SK-N-SH (cell line): ENCODE data around the gene ZC3H10. TPM values are rescaled to one million over a fixed set of nuclear protein-coding genes. Genes with fewer than 3 reads are reported as not detected.

ENCODE experiments used
- CTCF ChIA-PET: fragments of 300-600, 350-600 bp; formaldehyde crosslinking; extraction: SDS; loops from one replicate; lab custom pipeline; 2021; lab: Yijun Ruan, JAX
- POLR2A ChIA-PET: fragments of 350-600 bp; sonication (Branson Sonifier 250); formaldehyde crosslinking; extraction: SDS; loops from one replicate; lab custom pipeline; 2020; ENCODE audit warnings: antibody characterized with exemption, inconsistent platforms; lab: Yijun Ruan, JAX
- DNase-seq: peaks from one replicate; pipeline ENCODE4 v3.0.0; 2012
- H2AFZ ChIP-seq: fragments of 200-600 bp; sonication (generic); 2 replicates; pipeline ENCODE4 v1.8.1; 2016; ENCODE audit warnings: antibody characterized with exemption, mild to moderate bottlenecking, low read depth
- H3F3A ChIP-seq: fragments of 200-600 bp; sonication (generic); replicated peaks from 2 replicates; pipeline ENCODE3; 2016; ENCODE audit warnings: antibody characterized with exemption, mild to moderate bottlenecking; ENCODE audit not compliant: insufficient read depth
- H3K27ac ChIP-seq, 2 experiments: fragments of 200-500 bp in 1 of 2; fragments of 200-600 bp in 1 of 2; sonication (Bioruptor generic) in 1 of 2; sonication (generic), shearing (Covaris generic) in 1 of 2; 2 replicates each; pipeline versions ENCODE4 v1.5.1 to v1.6.1; 2014 to 2016; ENCODE audit warnings: low read depth in 2 of 2, inconsistent platforms in 1 of 2, low read length in 1 of 2, mild to moderate bottlenecking in 1 of 2, mixed read lengths in 1 of 2
- H3K27me3 ChIP-seq: fragments of 200-600 bp; sonication (generic), shearing (Covaris generic); 2 replicates; pipeline ENCODE4 v1.6.1; 2016; ENCODE audit warnings: mixed run types; ENCODE audit not compliant: insufficient read depth
- H3K36me3 ChIP-seq, 2 experiments: fragments of 200-500 bp in 1 of 2; fragments of 200-600 bp in 1 of 2; sonication (Bioruptor generic) in 1 of 2; sonication (generic) in 1 of 2; replicated peaks in 1 of 2; 2 replicates each; pipeline versions ENCODE3 to v1.5.1; 2014 to 2016; ENCODE audit warnings: low read length in 1 of 2, mild to moderate bottlenecking in 1 of 2; ENCODE audit not compliant: insufficient read depth in 2 of 2, control insufficient read depth in 1 of 2
- H3K4me1 ChIP-seq, 2 experiments: fragments of 200-500 bp in 1 of 2; fragments of 200-600 bp in 1 of 2; sonication (Bioruptor generic) in 1 of 2; sonication (generic), shearing (Covaris generic) in 1 of 2; 2 replicates each; pipeline versions ENCODE4 v1.5.1 to v1.6.1; 2014 to 2016; ENCODE audit warnings: low read depth in 1 of 2, low read length in 1 of 2, mixed run types in 1 of 2; ENCODE audit not compliant: insufficient read depth in 2 of 2, control insufficient read depth in 1 of 2
- H3K4me2 ChIP-seq: fragments of 200-600 bp; sonication (generic), shearing (Covaris generic); 2 replicates; pipeline ENCODE4 v1.6.1; 2017; ENCODE audit warnings: mixed run types
- H3K4me3 ChIP-seq, 2 experiments: fragments of 200-500 bp in 1 of 2; fragments of 200-600 bp in 1 of 2; sonication (Bioruptor generic) in 1 of 2; sonication (generic), shearing (Covaris generic) in 1 of 2; 2 replicates each; pipeline versions ENCODE4 v1.5.1 to v1.8.1; 2014 to 2016; ENCODE audit warnings: low read depth in 2 of 2, inconsistent platforms in 1 of 2, low read length in 1 of 2, mild to moderate bottlenecking in 1 of 2, mixed read lengths in 1 of 2, moderate library complexity in 1 of 2
- H3K79me2 ChIP-seq: fragments of 200-600 bp; sonication (generic); 2 replicates; pipeline ENCODE4 v1.8.1; 2017; ENCODE audit warnings: mild to moderate bottlenecking; ENCODE audit not compliant: insufficient read depth
- H3K9ac ChIP-seq: fragments of 200-600 bp; sonication (generic); 2 replicates; pipeline ENCODE4 v1.6.1; 2017; ENCODE audit warnings: mixed run types
- H3K9me2 ChIP-seq: fragments of 200-600 bp; sonication (generic); 2 replicates; pipeline ENCODE4 v1.6.1; 2017; ENCODE audit warnings: mixed run types
- H3K9me3 ChIP-seq: fragments of 200-600 bp; sonication (generic); 2 replicates; pipeline ENCODE4 v1.6.1; 2017; ENCODE audit warnings: mixed run types, mild to moderate bottlenecking, moderate library complexity
- H4K20me1 ChIP-seq: fragments of 200-600 bp; sonication (generic); 2 replicates; pipeline ENCODE4 v1.6.1; 2017; ENCODE audit warnings: mild to moderate bottlenecking, mixed run types; ENCODE audit not compliant: insufficient read depth
- CTCF ChIP-seq: fragments of 200-600 bp; sonication (generic); IDR thresholded peaks from 2 replicates; pipeline ENCODE4 v1.6.1; 2017; ENCODE audit warnings: antibody characterized with exemption, mild to moderate bottlenecking, moderate library complexity
- ELF1 ChIP-seq: IDR thresholded peaks from 2 replicates; pipeline ENCODE4 v1.4.0; 2012
- FOSL2 ChIP-seq: IDR thresholded peaks from 2 replicates; pipeline ENCODE4 v1.4.0; 2012; ENCODE audit warnings: low read depth, mild to moderate bottlenecking, moderate library complexity, borderline replicate concordance
- FOXJ3 ChIP-seq: sonication (generic); formaldehyde crosslinking; IDR thresholded peaks from 2 replicates; pipeline ENCODE4 v1.5.1; 2020; ENCODE audit warnings: mild to moderate bottlenecking, missing genetic modification reagents
- FOXM1 ChIP-seq: IDR thresholded peaks from 2 replicates; pipeline ENCODE4 v1.4.0; 2012; ENCODE audit warnings: low read depth, mild to moderate bottlenecking
- GABPA ChIP-seq: IDR thresholded peaks from 2 replicates; pipeline ENCODE4 v1.4.0; 2012; ENCODE audit warnings: low read depth, mild to moderate bottlenecking
- GATA2 ChIP-seq: sonication (generic); formaldehyde crosslinking; IDR thresholded peaks from 2 replicates; pipeline ENCODE4 v1.5.0; 2020; ENCODE audit warnings: mild to moderate bottlenecking, missing genetic modification reagents
- JUND ChIP-seq: IDR thresholded peaks from 2 replicates; pipeline ENCODE4 v1.4.0; 2012
- MAX ChIP-seq: IDR thresholded peaks from 2 replicates; pipeline ENCODE4 v1.4.0; 2012; ENCODE audit warnings: low read depth
- MXI1 ChIP-seq: IDR thresholded peaks from 2 replicates; pipeline ENCODE4 v1.6.1; 2012; ENCODE audit warnings: mild to moderate bottlenecking, low read depth, low read length, improper control_type of control experiment
- PBX3 ChIP-seq: IDR thresholded peaks from 2 replicates; pipeline ENCODE4; 2012
- RAD21 ChIP-seq: IDR thresholded peaks from 2 replicates; pipeline ENCODE4 v1.6.1; 2012; ENCODE audit warnings: mild to moderate bottlenecking, low read length
- RCOR1 ChIP-seq: fragments of 150-350 bp; IDR thresholded peaks from 2 replicates; pipeline ENCODE4 v1.6.1; 2017; ENCODE audit warnings: antibody characterized with exemption, low read length
- RXRA ChIP-seq: IDR thresholded peaks from 2 replicates; pipeline ENCODE4 v1.4.0; 2012; ENCODE audit warnings: low read depth, mild to moderate bottlenecking, borderline replicate concordance
- SMC3 ChIP-seq: IDR thresholded peaks from 2 replicates; pipeline ENCODE4 v1.6.1; 2012; ENCODE audit warnings: low read depth, low read length, improper control_type of control experiment
- USF2 ChIP-seq: fragments of 150-350 bp; IDR thresholded peaks from 2 replicates; pipeline ENCODE4 v1.6.1; 2017; ENCODE audit warnings: antibody characterized with exemption, low read length, low read depth, borderline replicate concordance
- YY1 ChIP-seq: IDR thresholded peaks from 2 replicates; pipeline ENCODE4 v1.4.0; 2012; ENCODE audit warnings: low read depth, mild to moderate bottlenecking
- ZBTB33 ChIP-seq: IDR thresholded peaks from 2 replicates; pipeline ENCODE4 v1.4.0; 2012; ENCODE audit warnings: low read depth, borderline replicate concordance
- WGBS: methylation state at CpG from one replicate; pipeline ENCODE4 v1.1.6; 2017; ENCODE audit warnings: low lambda C conversion rate; 5-methylcytosine and 5-hydroxymethylcytosine counted together
- polyA plus RNA-seq, 3 experiments: library from polyadenylated mRNA; depleted of rRNA; stranded (reverse); fragments of >200 nt; gene quantifications; 2 replicates each; pipeline ENCODE4 v1.2.3, GENCODE V29; 2012

Gene ZC3H10
- polyA plus RNA-seq, 1 of the 3 experiments (the other 2 are of a cell fraction), result 2.0 TPM

- 2% methylated on average over 13 of the region's 13 CpGs for WGBS
- H3K9me2 ChIP-seq, result no peaks in the 10 kb centered on the region
Observed at GRCh38 chr12:56118688-56119357, 757 bp downstream of the ZC3H10 start.

More at GRCh38 chr12:56118688-56119357, 757 bp downstream of the ZC3H10 start:
- ChIA-PET CTCF (interaction anchor here (0.6 to 16.0 kb wide), 29 partner anchors 8 to 511 kb away, joined by 3 to 272 read pairs (median 4); partner anchors contain the start of genes ANKRD52, ERBB3, ESYT1 and MYL6), POLR2A (interaction anchor here (0.6 to 2.5 kb wide), 20 partner anchors 8 to 289 kb away, joined by 3 to 44 read pairs (median 4); partner anchors contain the start of genes DNAJC14, ERBB3, ESYT1 and MYL6)
- Histone ChIP-seq H3K9me3 (no peaks in the 10 kb centered on the region), H3F3A (peaks cover 30% of the 10 kb centered on the region), H3K9ac (peak overlapping the region; percentile 72), H3K36me3 (peaks cover 10 to 28% of the 10 kb centered on the region in 2 experiments), H3K4me3 (peak overlapping the region; percentile 79 to 89), H2AFZ (peak overlapping the region; percentile 23; the same call in 1 of the 2 replicates), H3K4me2 (peak overlapping the region; percentile 93), H3K27ac (peak overlapping the region; percentile 90 to 93), H4K20me1 (peaks cover 3% of the 10 kb centered on the region; the same call in 1 of the 2 replicates), H3K4me1 (peaks cover 18 to 20% of the 10 kb centered on the region in 2 experiments; a peak in 3 of 4 replicates), H3K79me2 (peaks cover 47% of the 10 kb centered on the region), H3K27me3 (no peaks in the 10 kb centered on the region)
- TF ChIP-seq ELF1 (no peak), RCOR1 (no peak), GATA2 (CRISPR knock-in tag) (no peak), FOXM1 (no peak), FOSL2 (no peak), MXI1 (no peak), ZBTB33 (no peak), FOXJ3 (CRISPR knock-in tag) (no peak), RAD21 (no peak), JUND (no peak), MAX (no peak), USF2 (no peak), GABPA (no peak), SMC3 (no peak), RXRA (no peak), PBX3 (no peak), YY1 (no peak), CTCF (no peak)
- no peak for DNase-seq
